SK-N-MC (cell line): ENCODE results near the gene MAPK6.
"Not testable (repeated sequence)": the region's sequence is repeated elsewhere in the genome, so short reads cannot be mapped to it uniquely, and the experiment has no call there.

Source experiments
- DNase-seq: peaks from one replicate; pipeline ENCODE4 v3.0.0-alpha.2; 2011; ENCODE audit warnings: low read depth, low spot score
- H3K27ac ChIP-seq: fragments of 200-600 bp; sonication (generic); 2 replicates; pipeline ENCODE4 v1.5.1; 2016; ENCODE audit warnings: mixed run types
- H3K36me3 ChIP-seq: fragments of 200-600 bp; sonication (generic); 2 replicates; pipeline ENCODE4 v1.6.1; 2017; ENCODE audit warnings: antibody characterized with exemption, low read length, mixed read lengths; ENCODE audit not compliant: insufficient read depth
- H3K4me3 ChIP-seq: fragments of 200-600 bp; sonication (generic); 2 replicates; pipeline ENCODE4 v1.5.1; 2016
- H3K9ac ChIP-seq: fragments of 200-600 bp; sonication (generic); 2 replicates; pipeline ENCODE4 v1.8.0; 2017; ENCODE audit warnings: mixed run types, mixed read lengths; ENCODE audit not compliant: insufficient read length
- H3K9me3 ChIP-seq: fragments of 200-600 bp; sonication (generic); 2 replicates; pipeline ENCODE4 v1.6.1; 2017; ENCODE audit warnings: low read depth, mild to moderate bottlenecking, antibody characterized with exemption, low read length, moderate library complexity, mixed read lengths
- EZH2 ChIP-seq: fragments of 200-600 bp; sonication (generic); IDR thresholded peaks from one replicate; pipeline ENCODE4 v1.6.1; 2017; ENCODE audit warnings: antibody characterized with exemption
- FOXP2 ChIP-seq: optimal IDR thresholded peaks from 2 replicates; pipeline ENCODE3; 2011; ENCODE audit warnings: mild to moderate bottlenecking, moderate library complexity; ENCODE audit not compliant: insufficient read depth; ENCODE audit errors: extremely low read length, control extremely low read depth
- POLR2AphosphoS5 ChIP-seq: IDR thresholded peaks from 2 replicates; pipeline ENCODE4 v1.6.1; 2012; ENCODE audit warnings: mild to moderate bottlenecking, low read depth, low read length, borderline replicate concordance

The MAPK6 gene

GRCh38 chr15:51982770-51983103 is 36.3 kb upstream of the MAPK6 start:
- H3K4me3 ChIP-seq: 0 out of 2 replicates have a peak overlapping the region, but pooled peaks have one; percentile 73
- H3K27ac ChIP-seq: peak overlapping the region; percentile 93
- H3K9ac ChIP-seq: peak overlapping the region; percentile 66

GRCh38 chr15:51991141-51991540 is 27.9 kb upstream of the MAPK6 start:
- Histone ChIP-seq H3K9me3 (no peaks in the 10 kb centered on the region), H3K4me3 (no peak overlapping the region), H3K27ac (no peak overlapping the region), H3K9ac (no peak overlapping the region), H3K36me3 (no peaks in the 10 kb centered on the region)
- no peak for DNase-seq
- TF ChIP-seq POLR2AphosphoS5: no peak
- no peak for TF ChIP-seq FOXP2
- no peak for TF ChIP-seq EZH2

More at GRCh38 chr15:51982770-51983103, 36.3 kb upstream of the MAPK6 start:
- Histone ChIP-seq H3K9me3 (no peaks in the 10 kb centered on the region), H3K36me3 (no peaks in the 10 kb centered on the region)
- TF ChIP-seq EZH2 (no peak), POLR2AphosphoS5 (no peak), FOXP2 (no peak)
- DNase-seq: no peak

- Histone ChIP-seq H3K36me3 (no peaks in the 10 kb centered on the region), H3K4me3 (no peak overlapping the region), H3K9ac (no peak overlapping the region), H3K27ac (no peak overlapping the region), H3K9me3 (no peaks in the 10 kb centered on the region)
- TF ChIP-seq POLR2AphosphoS5: no peak
- no peak for TF ChIP-seq FOXP2
- no peak for TF ChIP-seq EZH2
- DNase-seq: no peak
Measured at GRCh38 chr15:51992953-51993352, 26.1 kb upstream of the MAPK6 start.

- Histone ChIP-seq H3K9ac (no peak overlapping the region), H3K9me3 (no peaks in the 10 kb centered on the region), H3K36me3 (no peaks in the 10 kb centered on the region), H3K27ac (no peak overlapping the region), H3K4me3 (no peak overlapping the region)
- TF ChIP-seq EZH2 (no peak), POLR2AphosphoS5 (no peak), FOXP2 (no peak)
- no peak for DNase-seq
Measured at GRCh38 chr15:52002351-52002750, 16.7 kb upstream of the MAPK6 start.

DNA sequence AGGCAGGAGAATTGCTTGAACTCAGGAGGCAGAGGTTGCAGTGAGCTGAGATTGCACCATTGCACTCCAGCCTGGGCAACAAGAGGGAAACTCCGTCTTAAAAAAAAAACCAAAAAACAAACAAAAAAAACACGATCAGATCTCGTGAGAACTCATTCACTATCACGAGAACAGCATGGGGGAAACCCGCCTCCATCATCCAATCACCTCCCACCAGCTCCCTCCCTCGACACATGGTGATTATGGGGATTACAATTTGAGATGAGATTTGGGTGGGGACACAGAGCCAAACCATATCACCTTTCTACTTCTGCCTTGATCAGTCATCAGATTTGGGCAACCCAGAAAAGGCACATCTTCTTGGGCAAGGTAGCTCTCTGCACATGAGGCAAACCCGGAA is 15.9 kb upstream of the MAPK6 start:
- DNase-seq, H3K9ac ChIP-seq, H3K4me3 ChIP-seq: not testable (repeated sequence)

DNA sequence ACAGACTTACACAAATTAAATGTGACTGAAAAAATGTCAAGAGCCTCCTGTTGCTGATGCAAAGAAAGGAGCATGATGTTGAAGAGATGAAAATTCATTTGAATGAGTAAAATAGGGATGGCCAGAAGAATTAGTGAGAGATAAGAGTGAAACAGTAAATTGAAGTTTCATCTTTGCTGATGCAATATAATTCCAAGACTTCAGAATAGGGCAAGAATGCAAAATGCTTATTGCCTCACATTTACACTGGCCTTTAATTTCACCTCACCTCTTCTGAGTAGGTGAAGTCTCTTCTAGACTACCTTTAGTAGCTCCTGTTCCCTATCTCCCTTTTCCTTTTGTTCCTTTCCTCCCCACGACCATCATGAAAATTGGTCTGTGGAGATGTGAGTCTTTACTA is 15.3 kb upstream of the MAPK6 start:
- H3K27ac ChIP-seq: no peak overlapping the region
- H3K4me3 ChIP-seq: no peak overlapping the region
- H3K36me3 ChIP-seq: no peaks in the 10 kb centered on the region
- no peak for DNase-seq
- H3K9me3 ChIP-seq: no peaks in the 10 kb centered on the region
- H3K9ac ChIP-seq: no peak overlapping the region
- TF ChIP-seq FOXP2 (no peak), EZH2 (no peak), POLR2AphosphoS5 (no peak)

More for the DNA sequence above, 15.9 kb upstream of the MAPK6 start:
- H3K27ac ChIP-seq, H3K9me3 ChIP-seq, H3K36me3 ChIP-seq: not testable (repeated sequence)

DNA sequence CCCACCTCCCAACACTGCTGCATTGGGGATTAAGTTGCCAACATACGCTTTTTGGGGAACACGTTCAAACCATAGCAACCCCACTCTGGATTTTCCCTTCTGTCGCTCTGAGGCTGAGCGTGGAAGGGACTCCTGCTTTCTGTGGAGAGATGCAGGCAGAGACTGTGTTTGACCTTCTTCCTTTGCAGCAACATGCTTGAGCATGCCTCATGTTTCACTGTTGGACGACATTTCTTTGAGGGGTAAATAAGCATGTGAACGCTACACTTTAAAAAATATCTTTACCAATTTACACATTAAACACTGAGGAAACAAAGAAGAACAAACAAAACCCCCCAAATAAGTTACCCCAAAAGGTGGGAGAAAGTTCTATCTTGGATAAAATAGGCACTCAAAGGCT is 14.2 kb upstream of the MAPK6 start:
- Histone ChIP-seq H3K9me3 (no peaks in the 10 kb centered on the region), H3K4me3 (no peak overlapping the region), H3K9ac (no peak overlapping the region), H3K27ac (no peak overlapping the region), H3K36me3 (no peaks in the 10 kb centered on the region)
- DNase-seq: no peak
- TF ChIP-seq FOXP2: no peak
- TF ChIP-seq POLR2AphosphoS5: no peak
- TF ChIP-seq EZH2: no peak

DNA sequence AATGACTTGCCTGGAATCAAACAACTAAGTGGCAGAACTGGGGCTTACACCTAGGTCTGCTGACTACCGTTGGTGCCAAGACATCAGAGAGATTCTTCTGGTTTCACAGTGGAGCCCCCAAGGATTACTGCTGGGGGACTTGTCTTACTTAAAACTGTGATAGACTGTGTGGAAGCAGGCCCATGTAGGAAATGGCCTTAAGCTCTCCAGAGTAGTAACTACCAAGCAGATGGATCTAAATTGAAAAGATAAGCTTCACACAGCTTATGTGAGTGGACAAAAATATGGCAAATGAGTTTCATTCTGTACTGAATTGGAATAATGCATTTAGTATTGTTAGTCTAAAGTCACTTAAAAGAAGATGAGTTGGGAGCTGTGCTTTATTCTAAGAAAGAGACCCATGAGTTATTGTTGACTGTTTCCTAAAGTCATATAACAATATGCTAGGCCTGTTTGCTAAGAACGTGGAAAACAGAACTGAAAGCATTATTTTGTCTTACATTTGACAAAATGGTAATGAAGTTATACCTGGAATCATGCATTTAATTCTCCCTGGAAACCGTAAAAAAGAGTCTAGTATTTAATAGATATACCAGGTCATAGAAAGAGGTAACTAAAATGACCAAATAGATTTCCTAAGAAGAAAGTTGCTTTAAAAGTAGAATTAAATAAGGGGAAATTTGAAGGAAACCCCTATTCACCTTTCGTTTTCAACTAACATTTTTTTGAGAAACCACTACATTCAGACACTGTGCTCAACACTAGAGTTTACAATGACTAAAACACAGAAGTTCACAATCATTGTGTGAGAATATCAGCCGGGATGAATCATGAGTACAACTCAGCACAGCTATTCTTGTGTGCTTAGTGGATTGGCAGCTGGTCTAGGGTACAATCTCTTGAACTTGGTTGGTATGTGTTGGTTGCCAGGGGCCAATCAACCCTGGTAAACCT is 13.0 kb upstream of the MAPK6 start:
- no peaks in the 10 kb centered on the region for H3K9me3 ChIP-seq
- no peak for DNase-seq
- no peak overlapping the region for H3K27ac ChIP-seq
- no peak overlapping the region for H3K4me3 ChIP-seq
- H3K9ac ChIP-seq: no peak overlapping the region
- no peaks in the 10 kb centered on the region for H3K36me3 ChIP-seq
- no peak for TF ChIP-seq EZH2
- TF ChIP-seq POLR2AphosphoS5: no peak
- no peak for TF ChIP-seq FOXP2
